HL-60 (cell line): ENCODE data around the gene DNAJB12.
A peak's percentile ranks its signal among the peaks of the same experiment; 100 is the strongest.

Experiments
- DNase-seq, 2 experiments: peaks; one replicate each; pipeline ENCODE4 v3.0.0-alpha.2; 2010 to 2020; ENCODE audit warnings: low read depth in 1 of 2, low spot score in 1 of 2
- H3K27ac ChIP-seq: fragments of 250-450 bp; sonication (Bioruptor Pico); replicated peaks from 2 replicates; pipeline ENCODE4 v1.5.1; 2020; ENCODE audit warnings: mild to moderate bottlenecking, moderate library complexity
- H3K27me3 ChIP-seq: fragments of 250-450 bp; sonication (Bioruptor Pico); 2 replicates; pipeline ENCODE4 v1.5.1; 2021; ENCODE audit warnings: mild to moderate bottlenecking, moderate library complexity; ENCODE audit not compliant: insufficient read depth, poor library complexity, severe bottlenecking
- H3K4me3 ChIP-seq: replicated peaks from 2 replicates; pipeline ENCODE4 v1.5.1; 2011; ENCODE audit warnings: mild to moderate bottlenecking, control low read depth, low read length; ENCODE audit not compliant: insufficient read depth
- GABPA ChIP-seq: IDR thresholded peaks from 2 replicates; pipeline ENCODE4 v1.6.1; 2012; ENCODE audit warnings: low read depth
- POLR2AphosphoS5 ChIP-seq: IDR thresholded peaks from 2 replicates; pipeline ENCODE4 v1.6.1; 2012; ENCODE audit warnings: low read depth
- SPI1 ChIP-seq: IDR thresholded peaks from 2 replicates; pipeline ENCODE4 v1.6.1; 2012; ENCODE audit warnings: low read depth, mild to moderate bottlenecking, borderline replicate concordance
- TF ChIP-seq, protein P1 (sequence below): IDR thresholded peaks from 2 replicates; pipeline ENCODE4 v1.6.1; 2012; ENCODE audit warnings: low read depth; ENCODE audit not compliant: insufficient replicate concordance
- TF ChIP-seq, protein P2 (sequence below): IDR thresholded peaks from one replicate; pipeline ENCODE4 v1.5.1; 2011; ENCODE audit warnings: low read length, control low read depth, inconsistent platforms; ENCODE audit not compliant: insufficient read depth

The DNAJB12 gene

DNA sequence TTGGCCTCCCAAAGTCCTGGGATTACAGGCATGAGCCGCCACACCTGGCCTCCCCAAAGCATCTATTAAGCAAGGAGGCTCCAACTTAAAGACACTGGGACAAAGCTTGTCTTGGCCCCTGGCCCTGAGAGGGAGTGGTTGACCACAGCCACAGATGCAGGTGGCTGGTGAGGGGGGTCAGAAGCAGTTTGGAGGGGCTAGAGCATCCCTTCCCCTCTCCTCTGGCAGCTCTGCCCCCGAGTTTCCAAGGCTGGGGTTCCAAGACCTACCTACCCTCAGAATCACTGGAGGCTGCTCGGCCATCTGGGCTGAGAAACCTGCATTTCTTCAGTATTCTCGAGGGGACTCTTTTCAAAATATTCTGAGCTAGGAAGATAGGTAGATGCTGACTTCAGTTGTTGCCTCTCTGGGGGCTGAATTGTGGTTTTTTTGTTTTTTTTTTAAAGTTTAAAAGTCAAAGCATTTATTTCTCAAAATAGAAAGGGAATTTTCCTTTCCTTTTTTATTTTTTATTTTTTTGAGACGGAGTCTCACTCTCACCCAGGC, 48.4 kb downstream of the DNAJB12 start:
- H3K4me3 ChIP-seq: no peak overlapping the region
- H3K27ac ChIP-seq: no peak overlapping the region
- H3K27me3 ChIP-seq: no peaks in the 10 kb centered on the region
- DNase-seq: no peak
- no peak for TF ChIP-seq POLR2AphosphoS5
- TF ChIP-seq SPI1: no peak
- TF ChIP-seq GABPA: no peak
- TF ChIP-seq, protein P1, sequence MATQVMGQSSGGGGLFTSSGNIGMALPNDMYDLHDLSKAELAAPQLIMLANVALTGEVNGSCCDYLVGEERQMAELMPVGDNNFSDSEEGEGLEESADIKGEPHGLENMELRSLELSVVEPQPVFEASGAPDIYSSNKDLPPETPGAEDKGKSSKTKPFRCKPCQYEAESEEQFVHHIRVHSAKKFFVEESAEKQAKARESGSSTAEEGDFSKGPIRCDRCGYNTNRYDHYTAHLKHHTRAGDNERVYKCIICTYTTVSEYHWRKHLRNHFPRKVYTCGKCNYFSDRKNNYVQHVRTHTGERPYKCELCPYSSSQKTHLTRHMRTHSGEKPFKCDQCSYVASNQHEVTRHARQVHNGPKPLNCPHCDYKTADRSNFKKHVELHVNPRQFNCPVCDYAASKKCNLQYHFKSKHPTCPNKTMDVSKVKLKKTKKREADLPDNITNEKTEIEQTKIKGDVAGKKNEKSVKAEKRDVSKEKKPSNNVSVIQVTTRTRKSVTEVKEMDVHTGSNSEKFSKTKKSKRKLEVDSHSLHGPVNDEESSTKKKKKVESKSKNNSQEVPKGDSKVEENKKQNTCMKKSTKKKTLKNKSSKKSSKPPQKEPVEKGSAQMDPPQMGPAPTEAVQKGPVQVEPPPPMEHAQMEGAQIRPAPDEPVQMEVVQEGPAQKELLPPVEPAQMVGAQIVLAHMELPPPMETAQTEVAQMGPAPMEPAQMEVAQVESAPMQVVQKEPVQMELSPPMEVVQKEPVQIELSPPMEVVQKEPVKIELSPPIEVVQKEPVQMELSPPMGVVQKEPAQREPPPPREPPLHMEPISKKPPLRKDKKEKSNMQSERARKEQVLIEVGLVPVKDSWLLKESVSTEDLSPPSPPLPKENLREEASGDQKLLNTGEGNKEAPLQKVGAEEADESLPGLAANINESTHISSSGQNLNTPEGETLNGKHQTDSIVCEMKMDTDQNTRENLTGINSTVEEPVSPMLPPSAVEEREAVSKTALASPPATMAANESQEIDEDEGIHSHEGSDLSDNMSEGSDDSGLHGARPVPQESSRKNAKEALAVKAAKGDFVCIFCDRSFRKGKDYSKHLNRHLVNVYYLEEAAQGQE: no peak
- TF ChIP-seq, protein P2, sequence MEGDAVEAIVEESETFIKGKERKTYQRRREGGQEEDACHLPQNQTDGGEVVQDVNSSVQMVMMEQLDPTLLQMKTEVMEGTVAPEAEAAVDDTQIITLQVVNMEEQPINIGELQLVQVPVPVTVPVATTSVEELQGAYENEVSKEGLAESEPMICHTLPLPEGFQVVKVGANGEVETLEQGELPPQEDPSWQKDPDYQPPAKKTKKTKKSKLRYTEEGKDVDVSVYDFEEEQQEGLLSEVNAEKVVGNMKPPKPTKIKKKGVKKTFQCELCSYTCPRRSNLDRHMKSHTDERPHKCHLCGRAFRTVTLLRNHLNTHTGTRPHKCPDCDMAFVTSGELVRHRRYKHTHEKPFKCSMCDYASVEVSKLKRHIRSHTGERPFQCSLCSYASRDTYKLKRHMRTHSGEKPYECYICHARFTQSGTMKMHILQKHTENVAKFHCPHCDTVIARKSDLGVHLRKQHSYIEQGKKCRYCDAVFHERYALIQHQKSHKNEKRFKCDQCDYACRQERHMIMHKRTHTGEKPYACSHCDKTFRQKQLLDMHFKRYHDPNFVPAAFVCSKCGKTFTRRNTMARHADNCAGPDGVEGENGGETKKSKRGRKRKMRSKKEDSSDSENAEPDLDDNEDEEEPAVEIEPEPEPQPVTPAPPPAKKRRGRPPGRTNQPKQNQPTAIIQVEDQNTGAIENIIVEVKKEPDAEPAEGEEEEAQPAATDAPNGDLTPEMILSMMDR: no peak

DNA sequence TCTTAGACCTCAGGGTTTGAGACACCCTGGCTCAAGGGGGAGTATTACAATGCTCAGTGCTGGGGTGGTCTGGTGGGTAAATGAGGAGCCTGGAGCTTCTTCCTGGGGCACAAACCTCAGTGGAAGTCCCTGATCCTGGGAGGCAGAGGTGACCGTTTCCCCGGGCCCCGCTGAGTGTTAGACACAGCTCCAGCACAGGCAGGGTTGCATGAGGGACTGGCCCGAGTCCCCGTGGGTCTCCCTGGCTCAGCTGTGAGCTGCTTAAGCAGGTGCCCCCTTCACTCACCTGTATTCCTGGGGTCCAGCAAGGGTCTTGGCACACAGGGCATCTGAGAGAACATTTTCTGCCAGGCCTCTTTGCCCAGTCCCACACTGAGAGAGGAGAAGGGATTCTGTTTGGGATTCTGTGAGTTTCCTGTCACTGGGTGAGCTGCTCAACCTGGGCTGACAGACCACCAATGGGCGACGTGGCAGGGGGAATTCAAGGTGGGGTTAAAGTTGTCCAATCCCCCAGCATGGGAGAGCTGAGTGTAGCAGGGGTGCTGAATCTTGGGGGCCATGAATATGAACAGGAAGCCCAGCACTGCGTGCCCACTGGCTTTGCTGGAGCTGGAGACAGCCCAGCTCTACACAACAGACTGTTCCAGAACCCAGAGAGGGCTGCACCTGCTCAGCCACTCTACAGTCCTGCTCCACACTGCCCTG, 51.1 kb downstream of the DNAJB12 start:
- H3K4me3 ChIP-seq: no peak overlapping the region
- H3K27ac ChIP-seq: no peak overlapping the region
- DNase-seq: no peak
- H3K27me3 ChIP-seq: no peaks in the 10 kb centered on the region
- no peak for TF ChIP-seq POLR2AphosphoS5

DNA sequence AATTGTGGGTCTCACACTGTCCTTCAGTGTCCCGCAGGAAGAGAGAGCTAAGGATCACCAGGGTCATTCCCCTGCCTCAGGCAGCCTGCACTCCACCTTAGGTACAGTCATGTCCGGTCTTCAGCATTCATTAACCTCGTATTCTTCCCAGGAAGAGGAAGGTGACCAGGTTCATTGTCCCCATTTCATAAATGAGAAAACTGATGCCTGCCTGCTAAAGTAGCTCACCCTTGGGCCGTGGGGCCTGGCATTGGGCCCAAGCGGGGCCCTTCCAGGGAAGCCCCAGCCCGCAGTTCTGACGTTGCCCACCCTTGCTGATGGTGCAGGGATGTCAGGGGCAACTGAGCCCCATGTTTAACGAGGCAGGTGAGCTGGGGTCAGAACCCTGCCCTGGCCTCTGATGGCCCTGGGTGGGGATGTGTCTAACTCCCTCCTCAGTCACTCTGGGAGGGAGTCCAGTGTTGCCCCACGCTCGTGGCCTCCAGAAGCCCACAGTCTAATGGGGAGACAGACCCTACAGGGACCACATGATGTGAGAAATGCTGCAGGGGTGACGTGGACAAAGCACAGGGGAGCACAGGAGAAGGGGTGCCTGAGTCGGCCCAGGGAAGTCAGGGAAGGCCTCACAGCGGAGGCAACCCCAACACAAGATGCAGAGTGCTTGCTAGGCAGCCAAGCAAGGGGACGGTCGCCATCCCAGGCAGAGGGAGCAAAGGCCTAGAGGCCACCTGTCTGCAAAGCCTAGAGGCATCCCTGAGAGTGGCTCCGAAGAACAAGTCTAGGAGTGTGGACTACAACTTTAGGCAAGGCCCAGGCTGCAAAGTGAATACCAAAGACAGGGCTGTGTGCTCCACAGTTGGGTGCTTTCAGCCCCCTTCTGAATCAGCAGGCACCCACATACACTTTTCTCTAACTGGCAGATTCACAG, 55.9 kb downstream of the DNAJB12 start:
- Histone ChIP-seq H3K27me3 (no peaks in the 10 kb centered on the region), H3K4me3 (no peak overlapping the region), H3K27ac (no peak overlapping the region)
- DNase-seq: no peak
- no peak for TF ChIP-seq POLR2AphosphoS5
- TF ChIP-seq GABPA: no peak
- TF ChIP-seq, protein P2: no peak
- TF ChIP-seq, protein P1: no peak
- no peak for TF ChIP-seq SPI1

DNA sequence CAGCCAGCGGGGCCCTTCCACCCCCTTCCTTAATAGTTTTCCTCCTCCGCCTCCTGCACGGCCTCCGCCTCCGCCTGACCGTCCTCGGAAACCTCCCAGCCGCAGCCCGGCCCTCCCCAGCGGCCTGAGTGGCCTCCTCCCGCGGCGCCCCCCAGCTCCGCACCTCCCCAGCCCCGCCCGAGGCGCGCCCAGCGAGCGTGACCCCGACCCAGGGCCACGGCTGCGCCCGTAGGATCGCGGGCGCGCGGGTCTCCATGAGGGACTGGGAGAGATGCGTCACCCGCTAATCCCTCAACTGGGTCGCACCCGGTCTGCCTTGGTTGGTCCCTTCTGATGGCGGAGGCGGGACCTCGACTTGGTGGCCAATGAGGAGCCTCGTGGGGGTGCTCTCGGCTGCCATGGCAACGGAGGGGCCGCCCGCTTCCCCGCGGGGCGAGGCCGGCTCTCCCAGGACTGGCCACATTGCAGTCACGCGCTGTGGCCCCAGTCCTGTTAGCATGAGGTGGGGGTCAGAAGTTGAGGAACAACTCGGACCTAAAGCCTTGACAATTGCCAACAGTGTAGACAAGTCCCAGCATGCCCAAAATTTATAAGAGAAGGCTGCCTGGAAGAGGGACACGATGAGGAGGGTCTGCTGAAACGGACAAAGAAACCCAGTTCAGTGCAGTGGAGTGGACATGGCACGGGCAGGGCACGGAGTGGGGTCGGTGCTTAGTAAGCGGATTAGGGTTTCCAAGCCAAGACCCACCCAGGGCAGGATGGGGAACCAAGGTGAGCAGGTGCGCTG, 56.7 kb downstream of the DNAJB12 start:
- Histone ChIP-seq H3K27ac (no peak overlapping the region), H3K4me3 (peak overlapping the region; percentile 19), H3K27me3 (no peaks in the 10 kb centered on the region)
- TF ChIP-seq, protein P1: no peak
- TF ChIP-seq, protein P2: no peak
- TF ChIP-seq SPI1: no peak
- TF ChIP-seq POLR2AphosphoS5: no peak
- TF ChIP-seq GABPA: no peak
- DNase-seq: peak in 1 of 2 experiments; percentile 85
